Measurements from ENCODE around the gene ZNF692. TPM values are rescaled to one million over a fixed set of nuclear protein-coding genes. Genes with fewer than 3 reads are reported as not detected.

Gene ZNF692
- total RNA-seq, 6 donors from 2014 or later = 25.7 to 248 (median 34.1) TPM

DNA sequence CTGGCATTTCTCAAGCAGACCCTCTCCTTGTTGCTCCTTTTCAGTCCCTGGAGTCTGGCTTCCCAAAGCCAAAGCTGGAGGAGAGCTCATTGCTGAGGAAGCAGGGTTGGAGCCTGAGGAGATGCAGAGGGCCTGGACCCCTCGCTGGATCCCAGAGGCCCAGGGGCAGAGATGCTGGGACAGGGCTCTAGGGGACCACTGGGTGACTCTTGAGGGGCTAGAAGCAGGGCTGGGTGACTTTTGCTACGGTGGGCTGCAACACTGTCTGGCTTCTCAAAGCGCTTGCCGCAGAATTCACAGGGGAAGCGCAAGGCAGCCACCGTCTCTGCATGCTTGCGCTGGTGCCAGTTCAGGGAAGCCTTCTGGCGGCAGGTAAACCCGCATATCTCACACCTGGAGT lies 8.8 kb downstream of the ZNF692 start:
- ATAC-seq (ENCODE audit: low FRiP score in 2 of 2) (no peak), DNase-seq (no peak)
- Histone ChIP-seq H3K4me1 (peaks cover 0 to 9% (median 6%) of the 10 kb centered on the region in 4 donors), H3K4me3 (no peak overlapping the region), H3K27me3 (no peaks in the 10 kb centered on the region), H3K27ac (peak overlapping the region in 1 of 4 donors; percentile 4), H3K9me3 (no peaks in the 10 kb centered on the region), H3K36me3 (peaks cover 32 to 77% (median 62%) of the 10 kb centered on the region in 4 donors)
- TF ChIP-seq, protein P1, sequence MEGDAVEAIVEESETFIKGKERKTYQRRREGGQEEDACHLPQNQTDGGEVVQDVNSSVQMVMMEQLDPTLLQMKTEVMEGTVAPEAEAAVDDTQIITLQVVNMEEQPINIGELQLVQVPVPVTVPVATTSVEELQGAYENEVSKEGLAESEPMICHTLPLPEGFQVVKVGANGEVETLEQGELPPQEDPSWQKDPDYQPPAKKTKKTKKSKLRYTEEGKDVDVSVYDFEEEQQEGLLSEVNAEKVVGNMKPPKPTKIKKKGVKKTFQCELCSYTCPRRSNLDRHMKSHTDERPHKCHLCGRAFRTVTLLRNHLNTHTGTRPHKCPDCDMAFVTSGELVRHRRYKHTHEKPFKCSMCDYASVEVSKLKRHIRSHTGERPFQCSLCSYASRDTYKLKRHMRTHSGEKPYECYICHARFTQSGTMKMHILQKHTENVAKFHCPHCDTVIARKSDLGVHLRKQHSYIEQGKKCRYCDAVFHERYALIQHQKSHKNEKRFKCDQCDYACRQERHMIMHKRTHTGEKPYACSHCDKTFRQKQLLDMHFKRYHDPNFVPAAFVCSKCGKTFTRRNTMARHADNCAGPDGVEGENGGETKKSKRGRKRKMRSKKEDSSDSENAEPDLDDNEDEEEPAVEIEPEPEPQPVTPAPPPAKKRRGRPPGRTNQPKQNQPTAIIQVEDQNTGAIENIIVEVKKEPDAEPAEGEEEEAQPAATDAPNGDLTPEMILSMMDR (IDR thresholded peaks at IDR 0.05) = no peak
- WGBS, 2 donors = 92 to 95% methylated on average over 2 to 9 of the region's 9 CpGs

DNA sequence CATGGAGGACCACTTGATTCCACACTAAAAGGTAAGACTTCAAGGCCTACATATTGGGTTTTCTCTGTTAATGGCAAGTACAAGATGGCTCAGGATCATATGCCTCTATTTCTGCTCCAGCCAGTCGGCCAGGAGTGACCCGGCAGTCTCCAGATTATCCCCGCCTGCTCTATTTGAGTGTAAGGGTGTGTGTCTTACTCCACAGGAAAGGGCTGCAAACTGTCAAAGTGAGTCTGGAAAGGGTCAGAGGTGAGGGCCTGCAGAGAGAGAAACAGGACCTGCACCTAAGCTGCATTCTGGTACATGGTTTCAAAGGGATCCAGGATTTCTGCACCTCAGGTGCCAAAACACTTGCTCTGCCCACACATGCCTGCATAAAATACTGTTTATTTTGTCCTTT lies 9.2 kb downstream of the ZNF692 start:
- H3K36me3 ChIP-seq = peaks cover 37 to 77% (median 66%) of the 10 kb centered on the region in 4 donors
- WGBS, 2 donors = 80 to 95% methylated on average over 3 of the region's 3 CpGs
- peak overlapping the region in 1 of 4 donors; percentile 4 for H3K27ac ChIP-seq
- no peak overlapping the region for H3K4me3 ChIP-seq
- DNase-seq = no peak
- TF ChIP-seq EP300 (IDR thresholded peaks at IDR 0.05) = no peak
- TF ChIP-seq POLR2AphosphoS5 (IDR thresholded peaks at IDR 0.05) = no peak
- TF ChIP-seq POLR2A (IDR thresholded peaks at IDR 0.05) = no peak
- TF ChIP-seq, protein P1 (IDR thresholded peaks at IDR 0.05) = no peak
- peaks cover 0 to 9% (median 6%) of the 10 kb centered on the region in 4 donors for H3K4me1 ChIP-seq
- H3K27me3 ChIP-seq = no peaks in the 10 kb centered on the region
- ATAC-seq (ENCODE audit: low FRiP score in 2 of 2) = no peak
- H3K9me3 ChIP-seq = no peaks in the 10 kb centered on the region

DNA sequence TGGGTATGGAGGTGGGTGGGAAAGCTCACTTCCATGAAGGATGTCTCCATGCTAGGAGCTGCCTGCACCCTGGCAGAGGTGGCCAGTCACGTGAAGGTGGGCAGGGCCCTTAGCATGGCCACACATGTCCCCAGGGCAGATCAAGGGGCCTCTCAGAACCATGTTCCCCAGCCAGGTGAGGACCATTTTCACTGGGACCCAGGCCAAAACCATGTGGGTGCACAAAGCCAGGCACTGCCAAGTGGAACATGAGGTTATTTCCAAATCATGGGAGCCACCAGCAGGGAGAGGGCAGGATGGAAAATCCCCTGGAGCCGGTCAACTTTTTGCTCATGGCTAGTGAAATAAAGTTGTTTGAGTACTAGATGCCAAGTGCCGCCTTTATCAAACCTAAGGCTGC lies 9.7 kb downstream of the ZNF692 start:
- Histone ChIP-seq H3K27me3 (no peaks in the 10 kb centered on the region), H3K4me1 (peaks cover 0 to 9% (median 6%) of the 10 kb centered on the region in 4 donors), H3K4me3 (no peak overlapping the region), H3K9me3 (no peaks in the 10 kb centered on the region), H3K36me3 (peaks cover 39 to 80% (median 70%) of the 10 kb centered on the region in 4 donors), H3K27ac (peak overlapping the region in 1 of 4 donors; percentile 4)
- DNase-seq (peak in 1 of 2 donors; percentile 79), ATAC-seq (ENCODE audit: low FRiP score in 2 of 2) (no peak)
- WGBS, 2 donors = 62 to 68% methylated on average over 3 of the region's 3 CpGs
- TF ChIP-seq, protein P1 (IDR thresholded peaks at IDR 0.05) = no peak
- no peak for TF ChIP-seq POLR2AphosphoS5 (IDR thresholded peaks at IDR 0.05)
- TF ChIP-seq POLR2A (IDR thresholded peaks at IDR 0.05) = no peak
- no peak for TF ChIP-seq EP300 (IDR thresholded peaks at IDR 0.05)

DNA sequence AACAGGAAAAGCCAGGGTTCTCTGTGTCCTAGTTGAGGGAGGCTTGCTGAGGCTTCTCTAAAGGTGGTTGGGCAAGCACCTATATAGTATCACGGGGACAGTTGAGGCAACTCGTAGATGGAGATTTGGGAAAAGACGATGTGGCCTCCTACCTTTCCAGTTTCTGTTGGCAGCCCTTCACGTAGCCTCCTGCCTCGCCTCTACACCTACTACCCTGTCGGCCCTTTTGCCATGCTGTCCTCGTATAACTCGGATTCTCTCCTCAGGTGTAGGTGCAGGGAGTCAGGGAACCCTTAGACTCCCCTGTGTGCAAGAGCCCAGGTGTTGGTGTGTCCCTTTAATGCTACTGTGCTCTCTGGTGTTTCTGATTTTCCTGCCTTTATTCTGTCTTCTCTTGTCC lies 10.3 kb downstream of the ZNF692 start:
- Histone ChIP-seq H3K4me1 (peaks cover 0 to 9% (median 6%) of the 10 kb centered on the region in 4 donors), H3K9me3 (no peaks in the 10 kb centered on the region), H3K4me3 (no peak overlapping the region), H3K27ac (peak overlapping the region in 1 of 4 donors; percentile 4), H3K27me3 (no peaks in the 10 kb centered on the region), H3K36me3 (peaks cover 39 to 75% (median 67%) of the 10 kb centered on the region in 4 donors)
- 93 to 95% methylated on average over 8 of the region's 8 CpGs for WGBS, 2 donors
- DNase-seq (no peak), ATAC-seq (ENCODE audit: low FRiP score in 2 of 2) (no peak)
- TF ChIP-seq, protein P1 (IDR thresholded peaks at IDR 0.05) = no peak
- no peak for TF ChIP-seq EP300 (IDR thresholded peaks at IDR 0.05)
- TF ChIP-seq POLR2AphosphoS5 (IDR thresholded peaks at IDR 0.05) = no peak
- no peak for TF ChIP-seq POLR2A (IDR thresholded peaks at IDR 0.05)

DNA sequence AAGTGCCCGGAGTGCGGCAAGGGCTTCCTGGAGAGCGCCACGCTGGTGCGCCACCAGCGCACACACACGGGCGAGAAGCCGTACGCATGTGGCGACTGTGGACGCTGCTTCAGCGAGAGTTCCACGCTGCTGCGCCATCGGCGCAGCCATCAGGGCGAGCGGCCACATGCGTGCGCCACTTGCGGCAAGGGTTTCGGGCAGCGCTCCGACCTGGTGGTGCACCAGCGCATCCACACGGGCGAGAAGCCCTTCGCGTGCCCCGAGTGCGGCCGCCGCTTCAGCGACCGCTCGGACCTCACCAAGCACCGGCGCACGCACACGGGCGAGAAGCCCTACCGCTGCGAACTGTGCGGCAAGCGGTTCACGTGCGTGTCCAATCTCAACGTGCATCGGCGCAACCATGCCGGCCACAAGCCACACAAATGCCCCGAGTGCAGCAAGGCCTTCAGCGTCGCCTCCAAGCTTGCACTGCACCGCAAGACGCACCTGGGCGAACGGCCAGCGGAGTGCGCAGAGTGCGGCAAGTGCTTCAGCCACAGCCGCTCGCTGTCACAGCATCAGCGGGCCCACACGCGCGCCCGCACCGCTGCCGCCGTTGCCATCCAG lies 10.8 kb downstream of the ZNF692 start:
- no peak for ATAC-seq (ENCODE audit: low FRiP score in 2 of 2)
- no peaks in the 10 kb centered on the region for H3K27me3 ChIP-seq
- WGBS, 2 donors = 96 to 97% methylated on average over 52 to 53 of the region's 72 CpGs
- DNase-seq = peak in 1 of 2 donors; percentile 84
- peaks cover 39 to 72% (median 67%) of the 10 kb centered on the region in 4 donors for H3K36me3 ChIP-seq
- no peaks in the 10 kb centered on the region for H3K9me3 ChIP-seq
- H3K4me1 ChIP-seq = peaks cover 0 to 10% (median 7%) of the 10 kb centered on the region in 4 donors
- no peak overlapping the region for H3K27ac ChIP-seq
- TF ChIP-seq POLR2A (IDR thresholded peaks at IDR 0.05) (no peak), EP300 (IDR thresholded peaks at IDR 0.05) (no peak), POLR2AphosphoS5 (IDR thresholded peaks at IDR 0.05) (no peak)
- TF ChIP-seq, protein P1 (IDR thresholded peaks at IDR 0.05) = no peak
- H3K4me3 ChIP-seq = no peak overlapping the region

Data from upper lobe of left lung (tissue), 6 donors.